GM18858 (cell line): ENCODE data around the gene NR2F1-AS1.
"Not testable (repeated sequence)": the region's sequence is repeated elsewhere in the genome, so short reads cannot be mapped to it uniquely, and the experiment has no call there.

Experiments used
- ATAC-seq: cut with Tn5 transposase; IDR thresholded peaks from one replicate; pipeline ENCODE4 v1.9.1; 2021; ENCODE audit not compliant: unreplicated experiment

Gene NR2F1-AS1

DNA sequence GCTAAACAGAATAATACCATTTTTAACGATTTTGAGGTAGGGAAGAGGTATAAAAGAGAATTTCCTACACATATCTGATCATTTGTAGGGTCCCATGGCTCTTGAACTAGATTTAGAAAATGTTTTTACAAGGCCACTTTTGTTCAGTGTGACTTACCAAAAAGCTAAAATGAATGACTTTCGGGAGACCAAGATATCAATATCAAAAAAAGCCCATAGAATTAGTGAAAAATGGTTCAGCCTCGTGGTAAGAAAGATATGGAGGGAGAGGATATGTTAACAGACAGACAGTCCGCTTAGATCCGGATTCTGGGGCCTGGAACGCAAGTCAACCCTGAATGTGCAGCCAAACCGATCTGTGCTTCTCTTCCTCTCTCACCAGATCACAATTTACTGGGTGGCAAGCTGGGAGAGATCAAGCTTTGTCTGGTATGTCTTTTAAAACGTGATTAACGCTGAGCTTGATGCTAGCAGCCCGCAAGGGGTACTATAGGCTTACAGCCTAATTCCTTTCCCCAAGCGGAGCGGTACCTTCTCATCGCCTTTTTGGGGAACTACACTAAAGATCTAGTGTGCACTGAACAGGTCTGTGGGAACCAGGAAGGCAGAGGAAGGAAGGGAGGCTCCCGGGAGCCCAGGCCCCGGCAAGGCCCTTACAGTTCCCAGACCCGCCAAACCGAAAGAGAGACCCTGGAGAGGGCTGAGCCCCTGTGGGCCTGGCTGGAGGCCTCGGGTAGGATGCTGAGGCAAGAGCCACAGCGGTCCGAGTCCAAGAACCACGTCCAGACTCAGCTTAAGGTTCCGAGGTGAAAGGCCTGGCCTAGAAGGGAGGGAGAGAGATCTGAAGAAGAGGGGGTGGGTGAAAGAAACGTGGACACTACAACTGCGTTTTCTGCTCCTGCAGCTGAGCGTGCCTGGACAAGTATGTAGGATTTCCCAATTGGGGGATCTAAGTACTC lies 2.9 kb downstream of the NR2F1-AS1 start:
- ATAC-seq = no peak

DNA sequence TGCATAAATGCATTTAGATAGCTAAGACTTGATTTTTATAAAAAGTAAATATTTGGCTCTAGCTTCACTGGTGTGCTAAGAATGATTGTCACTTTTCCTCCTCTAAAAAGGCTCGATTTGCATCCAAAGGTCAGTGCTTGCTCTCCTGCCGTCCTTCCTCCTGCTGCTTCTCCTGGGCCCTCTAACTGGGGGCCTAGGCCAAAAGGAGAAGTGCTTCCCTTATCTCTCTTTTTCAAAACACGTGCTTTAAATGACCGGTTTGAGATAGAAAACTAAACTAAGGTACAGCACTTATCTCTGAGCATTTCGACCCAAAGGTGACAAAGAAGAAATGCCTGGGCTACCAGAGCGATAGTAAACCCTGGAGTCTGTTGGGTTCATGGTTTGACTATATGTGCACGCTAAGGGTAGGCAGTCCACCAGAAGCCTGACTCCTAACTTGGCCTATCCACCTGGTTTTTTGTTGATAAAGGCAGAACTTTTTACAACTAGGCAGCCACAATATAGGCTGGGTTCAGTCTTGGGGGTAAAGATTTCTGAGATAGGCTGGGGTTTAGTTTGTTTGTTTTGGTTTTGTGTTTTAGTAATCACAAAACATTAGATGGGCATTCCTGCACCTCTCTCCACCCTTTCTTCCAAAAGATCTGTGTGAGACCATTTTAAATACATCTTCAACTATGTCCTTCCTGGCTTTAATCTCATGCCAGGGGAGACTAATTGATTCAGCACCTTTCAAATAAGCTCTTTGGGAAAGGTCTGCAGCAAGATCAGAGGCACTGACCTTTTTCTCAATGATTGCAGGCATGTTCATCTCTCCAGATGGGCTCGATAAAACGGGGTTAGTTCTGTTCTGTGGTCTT lies 3.8 kb downstream of the NR2F1-AS1 start:
- ATAC-seq = no peak

DNA sequence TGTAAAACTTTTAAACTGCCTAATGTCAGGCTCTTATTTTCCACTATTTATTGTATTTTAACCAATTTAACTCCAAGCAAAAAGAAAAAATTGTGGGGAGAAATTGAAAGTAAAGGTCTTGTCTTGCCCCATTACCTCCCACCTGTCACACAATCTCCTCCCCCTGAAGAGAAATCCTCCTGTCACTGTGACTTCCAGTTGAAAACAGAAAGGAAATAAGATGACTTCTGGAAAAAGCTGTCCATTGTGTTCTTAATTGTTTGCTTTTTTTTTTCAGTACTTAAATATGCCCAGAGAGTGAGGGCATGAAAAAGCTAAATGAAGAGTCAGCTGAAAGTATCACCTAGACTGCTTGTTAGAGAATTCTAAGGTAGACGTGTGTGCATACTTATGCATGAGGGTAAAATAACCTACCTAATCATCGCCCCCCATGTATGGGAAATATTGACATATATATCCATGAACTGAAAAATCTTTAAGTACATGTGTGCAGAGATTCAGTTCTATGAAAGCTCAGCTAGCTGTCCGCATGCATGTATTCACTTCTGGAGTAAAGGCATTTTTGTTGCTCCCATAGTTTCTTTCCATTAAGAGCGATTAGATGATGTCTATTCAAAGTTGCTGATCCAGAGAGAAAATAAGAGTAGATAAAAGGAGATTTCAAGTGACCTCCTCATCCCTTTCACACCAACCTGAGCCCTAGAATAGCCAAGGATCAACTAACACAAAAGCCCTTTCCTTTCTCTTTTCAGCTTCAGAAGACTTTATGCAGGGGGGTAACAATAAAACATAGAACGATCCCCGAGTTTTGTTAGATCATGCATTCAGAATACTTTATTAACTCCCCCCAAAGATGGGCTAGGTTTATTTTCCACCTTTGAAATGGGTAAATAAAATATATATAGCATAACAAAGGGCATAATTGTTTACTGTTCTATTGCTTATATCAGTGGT lies 5.3 kb downstream of the NR2F1-AS1 start:
- ATAC-seq = no peak

DNA sequence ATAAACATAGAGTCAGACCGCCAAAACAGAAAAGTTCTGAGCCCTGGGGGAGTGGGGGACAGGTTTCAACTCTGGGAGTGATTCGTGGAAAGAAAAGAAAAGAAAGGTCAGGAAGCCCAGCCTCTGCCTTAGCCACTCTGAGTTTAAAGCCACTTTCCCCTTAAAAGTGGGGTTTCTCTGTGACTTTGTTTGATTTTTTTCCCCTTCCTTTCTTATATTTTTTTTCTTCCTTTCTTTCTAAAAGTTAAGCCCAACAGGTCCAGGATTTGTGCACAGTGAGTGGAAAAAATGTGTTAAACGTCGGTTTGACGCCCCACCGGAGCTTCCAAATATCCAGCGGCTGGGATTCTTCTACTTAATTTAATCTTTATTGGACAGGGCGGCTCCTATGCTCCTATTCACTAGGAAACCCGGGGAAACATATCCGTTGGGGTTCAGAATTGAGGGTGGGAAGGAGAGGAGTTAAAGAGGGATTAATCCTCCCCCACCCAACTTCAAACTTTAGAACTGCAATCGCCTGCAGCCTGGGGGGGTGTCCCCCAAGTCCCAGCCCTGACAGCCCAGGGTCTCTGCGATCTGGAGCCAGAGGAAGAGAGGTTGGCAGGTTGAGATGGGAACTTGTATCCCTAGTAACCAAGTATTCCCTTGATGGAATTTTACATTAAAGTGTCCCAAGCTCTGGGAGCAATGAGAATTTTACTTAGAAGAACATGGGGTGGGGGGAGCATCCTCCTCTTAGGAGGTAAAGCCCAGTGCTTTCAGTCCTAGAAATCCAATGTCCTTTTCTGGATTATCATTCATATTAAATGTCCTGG lies 6.3 kb downstream of the NR2F1-AS1 start:
- no peak for ATAC-seq

DNA sequence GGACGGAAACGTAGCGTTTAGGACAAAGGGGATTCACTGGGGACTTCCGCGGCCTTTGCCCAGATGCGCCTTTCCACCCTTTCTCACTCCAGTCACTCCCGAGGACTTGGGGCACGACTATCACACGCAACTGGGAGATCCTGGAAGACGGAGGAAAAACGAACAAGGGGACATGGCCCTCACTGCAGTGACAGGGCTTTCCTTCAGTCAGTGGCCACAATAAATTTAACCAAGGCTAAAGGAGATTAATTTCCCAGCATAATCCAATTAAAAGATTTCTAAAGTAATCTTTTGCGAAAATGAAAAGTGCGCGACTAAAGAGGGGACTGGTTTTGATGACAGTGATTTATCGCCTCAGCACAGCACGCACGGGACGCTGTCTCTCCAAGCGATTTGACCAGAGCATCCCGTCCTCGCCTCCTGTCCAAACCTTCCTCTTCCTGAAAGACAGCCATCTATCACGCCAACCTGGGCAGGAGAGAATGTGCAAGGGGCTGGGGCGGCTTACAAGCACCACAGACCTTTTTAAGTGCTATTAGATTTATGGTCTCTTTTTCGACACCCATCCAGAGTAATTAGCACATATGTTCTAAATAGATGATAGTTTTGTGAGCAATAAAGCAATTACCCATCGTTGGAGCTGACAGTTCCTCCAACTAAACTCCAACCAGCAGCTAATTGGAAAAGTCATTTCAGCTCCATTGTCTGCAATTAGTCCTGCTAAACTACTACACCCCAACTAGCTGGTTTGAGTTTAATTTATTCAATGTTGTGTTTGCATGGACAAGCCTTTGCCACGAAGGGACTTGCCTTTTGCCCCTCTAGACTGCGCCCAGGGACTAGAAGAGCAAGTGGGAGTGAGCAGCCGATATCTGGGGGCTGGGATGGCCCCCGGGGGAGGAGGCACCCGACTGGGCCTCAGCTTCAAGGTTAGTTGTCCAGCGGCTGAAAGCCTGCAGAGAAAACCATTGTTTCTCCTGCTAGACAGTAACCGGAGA lies 7.4 kb downstream of the NR2F1-AS1 start:
- ATAC-seq = no peak

DNA sequence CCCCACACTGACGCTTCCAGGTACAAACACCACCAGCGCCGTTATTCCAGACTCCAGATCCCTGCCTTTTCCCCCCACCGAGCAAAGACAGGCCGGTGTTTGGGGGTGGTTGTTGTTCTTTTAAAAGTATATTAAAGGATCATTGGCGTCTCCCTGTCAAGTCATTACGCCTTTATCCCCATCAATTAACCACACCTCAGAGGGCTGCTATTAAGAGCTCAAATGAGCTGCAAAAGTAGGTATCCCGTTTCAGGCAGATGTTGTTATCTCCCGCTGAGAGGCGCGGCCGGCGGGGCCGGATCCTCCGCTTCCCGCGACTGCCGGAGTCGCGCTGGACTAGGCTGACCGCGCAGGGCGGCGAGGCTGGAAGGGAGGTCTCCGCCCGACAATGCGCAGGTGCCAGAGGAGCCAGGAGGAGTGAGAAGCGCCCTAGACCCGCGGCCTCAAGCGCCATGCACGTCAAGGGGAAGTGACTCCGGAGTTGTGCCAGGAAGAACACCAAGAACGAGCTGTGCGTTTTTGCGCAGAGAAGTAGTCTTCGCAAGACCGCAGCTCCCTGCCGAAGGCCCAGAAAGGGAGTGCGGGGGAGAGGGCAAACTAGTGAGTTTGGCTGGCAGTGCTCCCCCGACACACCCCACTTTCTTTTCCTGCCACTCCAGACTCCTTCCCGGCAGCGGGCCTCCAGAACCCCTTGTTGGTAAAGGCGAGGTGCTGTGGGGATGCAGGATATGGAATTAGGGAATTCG lies 8.2 kb downstream of the NR2F1-AS1 start:
- ATAC-seq = no peak

DNA sequence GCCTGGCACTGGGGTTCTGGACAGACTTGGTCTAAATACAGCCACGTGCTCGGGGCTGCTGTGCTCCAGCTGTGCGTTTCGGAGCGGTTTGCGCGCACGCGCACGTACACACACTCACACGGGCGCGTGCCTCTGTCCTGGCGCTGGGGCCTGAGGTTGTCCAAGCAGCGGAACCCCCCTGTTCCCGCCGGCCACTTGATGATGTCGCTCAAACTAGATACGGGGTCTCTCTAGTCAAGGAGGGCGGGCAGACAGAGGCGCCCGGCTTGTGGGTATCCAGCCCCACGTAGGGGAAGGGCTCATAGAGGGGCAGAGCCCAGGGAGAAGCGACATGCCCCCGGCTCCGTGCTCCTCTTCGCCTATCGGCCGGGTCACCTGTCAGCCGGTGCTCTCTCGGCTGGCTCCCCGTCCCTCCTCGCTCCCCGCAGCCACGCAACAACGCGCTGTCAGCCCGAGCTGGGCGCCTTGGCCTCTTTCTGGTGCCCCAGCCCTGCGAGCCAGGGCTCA lies 8.9 kb downstream of the NR2F1-AS1 start:
- ATAC-seq = no peak

DNA sequence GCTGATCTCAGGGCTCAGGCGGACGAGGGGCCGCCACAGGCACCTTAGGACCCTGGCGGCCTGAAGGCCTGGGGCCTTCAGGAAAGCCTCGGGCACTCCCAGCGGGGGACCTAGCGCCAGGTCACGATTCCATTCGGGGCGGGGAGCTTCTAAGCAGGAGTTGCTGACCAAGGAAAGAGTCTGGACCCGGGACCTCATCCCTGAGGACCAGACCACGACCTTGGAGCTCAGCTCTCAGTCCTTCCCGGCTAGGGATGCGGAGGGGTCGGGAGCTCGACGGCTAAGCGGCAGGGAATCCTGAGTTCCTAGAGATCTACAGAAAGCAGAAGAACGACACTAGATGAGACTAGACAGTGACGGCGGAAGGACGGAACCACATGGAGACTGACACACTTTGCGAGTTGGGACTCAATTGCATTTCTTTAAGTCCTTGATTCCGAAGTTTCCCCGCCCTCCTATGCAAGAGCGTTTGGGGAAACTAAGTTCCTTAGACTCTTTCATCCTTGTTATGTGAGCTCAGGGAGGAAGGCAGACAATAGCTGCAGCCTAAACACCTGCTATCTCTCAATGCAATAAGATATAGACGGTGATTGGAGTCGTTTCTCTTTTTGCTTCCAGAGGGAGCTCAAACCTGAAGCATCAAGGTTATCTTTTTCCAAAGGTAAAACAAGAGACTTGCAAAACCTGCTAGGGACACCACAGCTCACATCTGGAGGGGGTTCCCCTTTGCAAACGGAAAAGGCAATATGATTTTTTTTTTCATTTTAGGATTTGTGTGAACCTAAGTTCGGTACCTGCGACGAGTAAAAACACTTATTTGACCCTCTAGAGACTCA lies 9.7 kb downstream of the NR2F1-AS1 start:
- ATAC-seq = no peak

DNA sequence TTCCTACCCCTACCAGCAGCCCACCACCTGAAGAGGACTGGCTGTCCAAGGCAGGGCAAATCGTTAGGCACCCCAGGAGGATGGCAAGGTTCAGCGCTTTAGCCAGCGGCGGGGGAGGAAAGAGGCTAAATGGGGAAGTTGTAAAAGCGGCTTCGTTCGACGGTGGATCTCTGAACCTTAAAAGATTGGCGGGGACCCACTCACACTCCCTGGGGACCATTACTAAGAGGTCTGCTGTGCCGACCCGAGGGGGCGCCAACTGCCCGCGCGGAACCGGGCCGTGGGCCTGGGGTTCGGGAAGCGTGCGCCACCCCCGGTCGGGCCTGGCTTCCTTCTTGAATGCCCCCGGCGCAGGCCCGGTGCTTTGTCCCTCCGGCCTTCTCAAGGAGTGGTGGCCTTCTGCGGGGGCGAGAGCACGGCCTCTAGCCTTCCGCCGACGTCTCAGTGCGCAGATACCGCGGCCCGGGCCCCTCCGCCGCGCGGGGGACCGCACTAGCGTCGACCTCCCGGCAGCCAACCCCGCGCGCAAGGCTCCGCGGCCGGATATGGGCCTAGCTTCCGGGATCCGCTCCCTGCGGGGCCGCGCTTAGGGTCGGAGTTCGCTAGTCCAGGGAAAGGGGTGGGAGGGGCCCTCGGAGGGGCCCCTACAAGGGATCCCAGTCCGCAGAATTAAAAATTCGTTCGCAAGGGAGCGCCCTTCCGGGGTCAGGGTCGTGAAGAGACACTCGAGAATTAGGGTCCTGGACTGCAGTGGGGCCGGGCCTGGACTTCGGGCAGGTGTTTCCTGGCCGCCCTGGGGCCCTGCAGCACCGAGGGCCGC lies 10.5 kb downstream of the NR2F1-AS1 start:
- no peak for ATAC-seq

DNA sequence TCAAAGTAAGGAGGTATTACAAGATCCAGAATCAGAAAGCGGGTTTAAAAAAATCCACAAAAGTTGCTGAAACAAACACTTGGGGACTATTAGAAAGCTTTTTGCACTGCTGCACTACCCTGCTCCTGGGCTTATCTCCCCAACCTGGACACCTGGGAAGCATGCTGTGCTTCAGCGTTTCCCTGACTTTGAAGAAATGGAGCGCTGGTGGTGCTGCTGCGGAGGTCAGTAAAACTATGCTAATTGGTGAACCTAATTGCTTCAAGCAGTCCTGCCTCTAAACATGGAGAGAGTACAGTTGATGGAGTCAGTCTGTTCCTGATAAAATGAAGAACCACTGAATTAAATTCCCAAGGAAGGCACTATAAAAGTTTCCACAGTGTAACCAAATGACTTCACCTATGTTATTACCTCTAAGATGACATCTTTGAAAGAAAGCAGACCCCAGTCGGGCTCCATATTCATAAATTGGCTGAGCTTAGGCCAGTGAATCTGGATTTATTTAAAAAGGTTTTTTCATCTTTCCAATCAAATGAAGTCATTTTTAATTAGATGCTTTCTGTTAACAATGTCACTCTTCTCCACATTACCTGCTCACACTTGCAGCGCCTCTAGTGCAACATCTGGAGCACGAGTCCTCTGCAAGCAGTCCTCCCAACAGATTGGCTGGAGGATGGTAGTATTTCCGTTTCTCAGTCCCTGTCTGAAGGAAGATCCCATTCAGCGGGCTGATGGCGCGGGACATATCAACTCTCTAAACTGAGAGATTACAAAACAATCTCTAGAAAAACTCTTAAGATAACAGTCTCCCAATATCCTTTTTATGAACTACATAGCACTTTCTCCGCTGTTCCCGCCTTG lies 11.5 kb downstream of the NR2F1-AS1 start:
- no peak for ATAC-seq

DNA sequence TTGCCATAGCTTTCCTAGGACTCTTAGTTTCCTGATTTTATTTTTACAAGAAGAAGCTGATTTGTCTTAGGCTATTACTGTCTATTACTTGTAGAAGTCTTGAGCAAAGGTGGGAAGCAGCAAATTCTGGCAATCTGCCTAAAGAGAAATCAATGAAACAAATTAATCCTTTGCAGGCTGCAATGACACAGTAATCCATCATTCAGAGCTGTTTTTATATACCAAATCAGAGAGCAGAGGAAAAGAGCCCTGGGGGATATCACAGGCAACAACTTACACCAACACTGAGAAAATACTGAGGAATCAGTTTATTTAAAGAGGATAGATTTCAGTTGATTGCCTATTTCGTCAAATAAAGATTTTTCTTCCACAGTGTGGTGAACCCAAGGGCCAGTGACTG lies 13.6 kb downstream of the NR2F1-AS1 start:
- ATAC-seq = no peak

DNA sequence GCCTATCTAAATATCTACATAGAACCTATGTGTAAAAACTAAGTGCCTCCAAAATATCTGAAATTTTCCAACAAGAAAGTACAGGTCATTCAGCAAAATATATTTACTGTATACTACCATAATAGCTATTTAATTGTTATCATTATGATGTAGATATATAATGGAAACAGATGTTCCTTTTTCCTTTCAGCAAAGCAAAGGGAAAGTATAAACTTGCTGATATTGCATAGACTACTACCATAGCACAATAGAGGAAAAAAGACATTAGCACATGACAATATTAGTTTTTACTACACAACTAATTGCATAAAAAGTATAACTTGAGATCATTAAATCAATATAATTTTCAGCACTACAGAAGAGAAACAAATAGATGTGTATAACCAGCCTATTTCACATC lies 14.9 kb downstream of the NR2F1-AS1 start:
- no peak for ATAC-seq

DNA sequence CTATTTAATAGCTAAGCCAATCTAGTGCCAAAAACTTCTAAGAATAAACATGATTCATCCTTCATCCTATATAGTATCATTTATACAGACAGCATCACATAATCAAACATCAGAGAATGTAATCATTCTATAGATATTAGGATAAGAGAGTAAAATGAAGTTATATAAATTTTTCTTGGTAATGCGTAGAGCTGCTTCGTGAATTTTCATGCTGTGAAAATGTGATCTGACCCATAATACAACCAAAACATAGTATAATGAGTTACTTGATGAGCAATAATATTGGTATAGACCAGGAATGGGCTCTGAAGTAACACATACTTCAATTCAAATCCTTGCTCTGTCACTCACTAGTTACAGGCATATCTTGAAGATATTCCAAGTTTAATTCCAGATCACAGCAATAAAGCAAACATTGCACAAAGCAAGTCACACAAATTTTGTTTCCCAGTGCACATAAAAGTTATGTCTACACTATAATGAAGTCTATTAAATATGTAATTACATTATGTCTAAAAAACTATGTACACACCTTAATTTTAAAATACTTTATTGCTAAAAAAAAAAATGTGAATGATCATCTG lies 23.9 kb downstream of the NR2F1-AS1 start:
- ATAC-seq = no peak

DNA sequence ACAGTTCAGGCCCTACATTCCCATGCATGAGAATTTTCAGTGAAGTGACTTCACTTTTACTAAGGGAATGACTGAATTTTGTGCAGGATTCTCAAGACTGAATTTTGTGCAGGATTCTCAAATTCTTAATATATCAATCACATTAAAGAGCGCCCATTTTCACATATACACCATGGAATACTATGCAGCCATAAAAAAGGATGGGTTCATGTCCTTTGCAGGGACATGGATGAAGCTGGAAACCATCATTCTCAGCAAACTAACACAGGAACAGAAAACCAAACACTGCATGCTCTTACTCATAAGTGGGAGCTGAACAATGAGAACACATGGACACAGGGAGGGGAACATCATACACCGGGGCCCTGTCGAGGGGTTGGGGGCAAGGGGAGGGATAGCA lies 31.4 kb downstream of the NR2F1-AS1 start:
- ATAC-seq = not testable (repeated sequence)

DNA sequence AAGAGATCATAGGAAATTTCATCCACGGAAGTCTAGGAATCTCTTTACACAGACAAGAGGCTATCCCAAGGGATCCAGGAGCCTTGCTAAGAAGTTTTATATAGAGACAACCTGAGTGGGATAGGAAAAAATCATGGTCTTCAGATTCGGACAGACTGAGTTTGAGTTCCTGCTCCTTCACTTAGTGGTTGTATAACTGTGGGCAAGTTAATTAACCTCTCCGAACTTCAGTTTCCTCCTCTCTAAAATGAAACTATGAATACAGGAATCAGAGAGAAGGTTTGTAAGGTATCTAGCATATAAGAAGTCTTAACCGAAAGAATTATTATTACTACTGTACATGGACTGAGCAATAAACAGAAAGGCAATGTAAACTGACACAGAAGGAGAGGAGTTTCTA lies 35.1 kb downstream of the NR2F1-AS1 start:
- ATAC-seq = no peak
